Heart left ventricle (tissue), 13 donors: Measurements from ENCODE around the gene PLEKHN1.

Experiments
- CTCF ChIP-seq, 12 donors: fragments of 200-600 bp; sonication (generic) in 4 of 12; IDR thresholded peaks; one replicate each; pipeline versions ENCODE4 v1.5.0 to v1.8.0; 2018 to 2022; ENCODE audit warnings: antibody characterized with exemption in 12 of 12, mild to moderate bottlenecking in 5 of 12
- POLR2A ChIP-seq, 2 donors: fragments of 450-650 bp; IDR thresholded peaks; one replicate each; pipeline ENCODE4 v1.6.1; 2017; ENCODE audit warnings: antibody characterized with exemption in 2 of 2, mild to moderate bottlenecking in 2 of 2, moderate library complexity in 2 of 2
- donor health status: ischemic (EF 13 %, LVEDD 7.1; RV severe dilation, severe dysfunction).
- donor health status: DM: no; HTN: yes; CAD: no.
- donor health status: DM: no; HTN: no; CAD: no.
- donor health status: ischemic (EF 25% LVEDD 6.9; RV normal size, moderate dysfunction).
- donor health status: ischemic (EF 25% LVEDD 5.7; RV mildly dilated, moderate dysfunction).
- donor health status: ischemic (EF 35%, LVEDD 5.7; RV mildly dilated, moderate dysfunction).
- donor health status: nonischemic (EF 11% LVEDD 7.7; RV severe dilation, severe dysfunction).
- donor health status: DM: yes; HTN: yes; CAD: no.
- donor health status: PGD.
- donor health status: ischemic (EF 29% LVEDD 5.4; RV normal size, mild dysfunction).
- donor health status: nonischemic (EF 23%, LVEDD 6.1; RV moderate dilation, normal function).

GRCh38 chr1:974293-974640 is 8.0 kb downstream of the PLEKHN1 start:
- no peak for TF ChIP-seq CTCF (IDR thresholded peaks at IDR 0.05)
- TF ChIP-seq POLR2A (IDR thresholded peaks at IDR 0.05), result no peak
